Uterus (tissue), 2 donors: Measurements from ENCODE around the gene CDKAL1.

Experiments used
- POLR2A ChIP-seq, 2 donors: fragments of 450-650 bp; IDR thresholded peaks; one replicate each; pipeline ENCODE4 v1.6.1; 2016; ENCODE audit warnings: antibody characterized with exemption in 2 of 2, mild to moderate bottlenecking in 1 of 2, moderate library complexity in 1 of 2
- TF ChIP-seq, protein P1 (sequence below), 4 experiments: fragments of 200-600 bp in 2 of 4; fragments of 450-650 bp in 2 of 4; sonication (generic) in 2 of 4; IDR thresholded peaks; one replicate each; pipeline ENCODE4 v1.5.1; 2016 to 2019; ENCODE audit warnings: antibody characterized with exemption in 4 of 4, mild to moderate bottlenecking in 2 of 4, moderate library complexity in 1 of 4

DNA sequence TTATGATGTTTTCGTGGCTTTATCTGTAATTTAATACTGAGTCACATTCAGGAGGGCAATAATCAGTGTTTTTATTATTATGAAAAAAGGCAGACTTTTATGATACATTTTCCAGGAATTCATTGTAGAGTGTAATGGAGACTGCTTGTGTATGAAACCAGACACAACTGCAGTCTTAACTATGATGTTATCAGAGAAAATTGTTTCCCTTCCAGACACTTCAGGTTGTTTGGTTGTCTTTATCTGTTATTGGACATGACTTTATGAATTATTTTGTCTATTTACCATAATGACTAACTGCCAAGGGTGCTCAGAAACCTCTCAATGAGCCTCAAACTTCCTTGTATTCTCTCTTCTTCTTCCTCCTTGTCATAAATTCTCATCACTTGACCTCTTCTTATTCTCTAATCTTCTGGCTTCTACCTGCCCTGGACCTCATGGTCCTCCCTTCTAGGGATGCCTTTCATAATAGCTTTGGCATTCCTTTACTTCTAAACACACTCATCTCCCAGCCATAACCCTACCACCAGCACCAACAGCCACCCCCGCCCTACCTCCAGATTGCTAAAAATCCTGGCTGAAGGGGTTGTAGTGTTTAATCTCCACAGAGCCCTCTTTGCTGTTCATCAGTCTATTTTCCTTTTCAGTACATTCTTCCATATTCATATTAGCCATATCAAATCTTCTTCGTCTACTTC is 492.5 kb downstream of the CDKAL1 start:
- TF ChIP-seq, protein P1, sequence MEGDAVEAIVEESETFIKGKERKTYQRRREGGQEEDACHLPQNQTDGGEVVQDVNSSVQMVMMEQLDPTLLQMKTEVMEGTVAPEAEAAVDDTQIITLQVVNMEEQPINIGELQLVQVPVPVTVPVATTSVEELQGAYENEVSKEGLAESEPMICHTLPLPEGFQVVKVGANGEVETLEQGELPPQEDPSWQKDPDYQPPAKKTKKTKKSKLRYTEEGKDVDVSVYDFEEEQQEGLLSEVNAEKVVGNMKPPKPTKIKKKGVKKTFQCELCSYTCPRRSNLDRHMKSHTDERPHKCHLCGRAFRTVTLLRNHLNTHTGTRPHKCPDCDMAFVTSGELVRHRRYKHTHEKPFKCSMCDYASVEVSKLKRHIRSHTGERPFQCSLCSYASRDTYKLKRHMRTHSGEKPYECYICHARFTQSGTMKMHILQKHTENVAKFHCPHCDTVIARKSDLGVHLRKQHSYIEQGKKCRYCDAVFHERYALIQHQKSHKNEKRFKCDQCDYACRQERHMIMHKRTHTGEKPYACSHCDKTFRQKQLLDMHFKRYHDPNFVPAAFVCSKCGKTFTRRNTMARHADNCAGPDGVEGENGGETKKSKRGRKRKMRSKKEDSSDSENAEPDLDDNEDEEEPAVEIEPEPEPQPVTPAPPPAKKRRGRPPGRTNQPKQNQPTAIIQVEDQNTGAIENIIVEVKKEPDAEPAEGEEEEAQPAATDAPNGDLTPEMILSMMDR (IDR thresholded peaks at IDR 0.05) = no peak
- TF ChIP-seq POLR2A (IDR thresholded peaks at IDR 0.05) = no peak
